Measurements from ENCODE around the gene METTL3.

METTL3 gene

DNA sequence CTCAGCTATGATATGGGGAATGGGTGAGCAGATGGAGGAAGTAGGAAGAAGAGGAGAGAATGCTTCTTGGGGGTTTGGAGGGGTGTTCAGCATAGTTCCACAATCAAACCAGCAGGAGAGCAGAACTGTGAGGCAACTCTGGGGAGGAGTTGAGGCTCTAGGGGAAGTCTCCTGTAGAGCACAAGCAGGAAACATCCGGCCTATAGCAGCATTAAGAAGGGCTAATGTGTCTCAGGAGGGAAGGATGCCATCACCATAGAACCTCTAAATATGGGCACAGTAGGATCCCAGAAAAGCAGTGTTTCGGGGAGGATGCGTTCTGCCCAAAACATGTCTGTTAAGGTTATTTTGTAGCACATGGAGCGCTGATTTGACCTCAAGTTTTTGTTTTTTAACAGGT lies 23.4 kb upstream of the METTL3 start:
- H3K4me3 Mint-ChIP-seq = no peak overlapping the region
- no peak overlapping the region for H3K27ac Mint-ChIP-seq
- no peaks in the 10 kb centered on the region for H3K36me3 Mint-ChIP-seq
- ATAC-seq (no peak), DNase-seq (ENCODE audit: low spot score in 2 of 2) (no peak)
- H3K4me1 Mint-ChIP-seq = peaks cover 6% of the 10 kb centered on the region
- H3K9me3 Mint-ChIP-seq = no peaks in the 10 kb centered on the region

DNA sequence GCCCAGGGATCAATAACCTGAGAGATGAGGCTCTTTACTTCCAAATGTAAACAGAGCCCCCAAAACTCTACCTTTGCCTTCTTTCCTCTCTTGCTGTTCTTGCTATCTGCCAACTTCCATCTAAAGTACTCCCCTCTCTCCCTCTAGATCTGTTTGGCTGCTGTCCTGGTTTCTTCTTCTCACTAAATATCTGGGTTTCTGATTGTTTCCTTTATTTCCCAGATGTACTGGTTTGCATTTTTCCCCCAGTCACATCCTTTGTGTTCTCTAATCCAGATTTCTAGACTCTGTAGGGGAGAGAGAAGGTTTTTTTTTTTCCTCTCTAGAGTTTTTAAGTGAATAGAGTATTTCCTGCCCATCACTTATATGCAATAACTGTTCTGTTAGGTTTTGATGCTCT lies 22.2 kb upstream of the METTL3 start:
- Mint-ChIP-seq H3K9me3 (no peaks in the 10 kb centered on the region), H3K4me1 (peaks cover 6% of the 10 kb centered on the region), H3K36me3 (no peaks in the 10 kb centered on the region), H3K4me3 (no peak overlapping the region), H3K27ac (no peak overlapping the region)
- ATAC-seq (no peak), DNase-seq (ENCODE audit: low spot score in 2 of 2) (no peak)

DNA sequence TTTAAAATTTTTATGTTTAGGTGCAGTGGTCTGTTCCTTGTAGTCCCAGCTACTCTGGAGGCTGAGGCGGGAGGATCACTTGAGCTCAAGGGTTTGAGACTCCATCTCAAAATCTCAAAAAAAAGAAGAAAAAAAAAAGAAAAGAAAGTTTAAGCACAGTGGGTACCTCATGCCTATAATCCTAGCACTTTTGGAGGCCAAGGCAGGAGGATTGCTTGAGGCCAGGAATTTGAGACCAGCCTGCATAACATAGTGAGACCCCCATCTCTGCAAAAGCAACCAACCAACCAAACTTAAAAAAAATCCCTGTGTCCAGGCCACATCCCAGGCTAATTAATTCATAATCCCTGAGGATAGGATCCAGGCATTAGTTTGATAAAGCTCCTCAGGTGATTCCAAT lies 18.4 kb upstream of the METTL3 start:
- Mint-ChIP-seq H3K36me3 (peaks cover 6% of the 10 kb centered on the region), H3K4me1 (peaks cover 20% of the 10 kb centered on the region), H3K4me3 (no peak overlapping the region), H3K27ac (no peak overlapping the region), H3K9me3 (no peaks in the 10 kb centered on the region)
- no peak for DNase-seq (ENCODE audit: low spot score in 2 of 2)
- ATAC-seq = no peak

DNA sequence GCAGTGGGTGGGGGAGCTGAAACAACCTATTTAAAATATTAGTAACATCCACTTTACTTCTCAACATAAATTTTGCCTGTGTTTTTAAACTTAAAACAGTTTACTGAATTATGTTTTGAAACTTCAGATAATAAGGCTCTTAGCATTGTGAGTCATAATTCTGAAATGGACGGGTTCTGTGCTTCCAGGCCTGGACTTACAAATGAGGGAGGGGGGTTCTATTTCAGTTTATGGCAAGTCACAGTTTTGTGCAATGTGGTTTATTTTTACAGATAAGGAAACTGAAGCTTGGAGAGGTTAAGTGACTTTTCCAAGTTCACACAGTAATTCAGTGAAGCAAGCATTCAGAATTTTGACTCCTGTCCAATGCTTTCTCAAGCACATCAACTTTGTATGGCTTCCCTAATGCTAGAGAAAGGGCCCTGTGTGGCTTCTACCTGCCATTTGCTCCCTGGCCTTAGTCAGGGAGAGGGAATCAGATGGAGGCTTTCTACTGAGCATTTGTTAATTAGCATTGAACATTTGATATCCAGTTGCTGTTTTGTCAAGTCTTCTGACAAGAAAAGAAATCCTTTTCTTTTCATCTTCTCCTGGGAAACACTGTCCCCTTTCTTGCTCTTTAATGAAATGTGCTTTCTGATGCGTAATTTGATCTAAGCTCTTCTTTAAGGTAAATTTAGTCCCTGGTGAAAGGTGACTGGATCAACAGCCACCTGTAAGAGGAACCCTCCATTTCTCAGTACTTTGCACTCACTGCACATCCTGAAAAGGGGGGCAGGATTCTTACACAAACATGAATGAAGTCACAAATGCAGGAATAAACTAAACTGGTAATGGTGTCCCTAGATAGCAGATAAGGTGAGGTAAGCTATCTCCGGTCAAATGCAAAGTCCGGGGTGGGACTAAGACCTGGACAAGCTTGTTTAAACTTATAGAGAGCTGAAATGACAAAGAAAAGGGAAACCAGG lies 17.5 kb upstream of the METTL3 start:
- DNase-seq (ENCODE audit: low spot score in 2 of 2) (no peak), ATAC-seq (no peak)
- H3K4me1 Mint-ChIP-seq = peaks cover 23% of the 10 kb centered on the region
- H3K4me3 Mint-ChIP-seq = no peak overlapping the region
- H3K36me3 Mint-ChIP-seq = peaks cover 6% of the 10 kb centered on the region
- no peak overlapping the region for H3K27ac Mint-ChIP-seq
- no peaks in the 10 kb centered on the region for H3K9me3 Mint-ChIP-seq

DNA sequence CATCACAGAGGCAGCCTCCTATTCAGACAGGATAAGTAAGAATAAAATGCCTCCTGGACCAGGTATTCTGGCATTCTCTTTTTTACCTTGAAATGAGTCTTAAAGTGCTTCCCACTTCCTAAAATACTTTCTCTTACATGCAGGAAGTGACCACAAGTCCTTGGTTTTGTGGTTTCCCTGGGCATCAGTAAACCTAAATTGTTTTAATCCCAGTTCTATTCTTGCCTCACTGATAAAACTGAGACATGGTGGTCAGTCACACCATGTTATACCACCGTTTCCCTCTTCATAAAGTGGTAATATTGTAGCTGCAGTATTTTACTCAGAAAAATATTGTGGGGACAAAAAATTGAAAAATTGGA lies 16.2 kb upstream of the METTL3 start:
- peaks cover 23% of the 10 kb centered on the region for H3K4me1 Mint-ChIP-seq
- peak overlapping the region; percentile 71 for H3K4me3 Mint-ChIP-seq
- DNase-seq (ENCODE audit: low spot score in 2 of 2) (no peak), ATAC-seq (no peak)
- peak overlapping the region; percentile 71 for H3K27ac Mint-ChIP-seq
- H3K9me3 Mint-ChIP-seq = no peaks in the 10 kb centered on the region
- H3K36me3 Mint-ChIP-seq = peaks cover 6% of the 10 kb centered on the region

DNA sequence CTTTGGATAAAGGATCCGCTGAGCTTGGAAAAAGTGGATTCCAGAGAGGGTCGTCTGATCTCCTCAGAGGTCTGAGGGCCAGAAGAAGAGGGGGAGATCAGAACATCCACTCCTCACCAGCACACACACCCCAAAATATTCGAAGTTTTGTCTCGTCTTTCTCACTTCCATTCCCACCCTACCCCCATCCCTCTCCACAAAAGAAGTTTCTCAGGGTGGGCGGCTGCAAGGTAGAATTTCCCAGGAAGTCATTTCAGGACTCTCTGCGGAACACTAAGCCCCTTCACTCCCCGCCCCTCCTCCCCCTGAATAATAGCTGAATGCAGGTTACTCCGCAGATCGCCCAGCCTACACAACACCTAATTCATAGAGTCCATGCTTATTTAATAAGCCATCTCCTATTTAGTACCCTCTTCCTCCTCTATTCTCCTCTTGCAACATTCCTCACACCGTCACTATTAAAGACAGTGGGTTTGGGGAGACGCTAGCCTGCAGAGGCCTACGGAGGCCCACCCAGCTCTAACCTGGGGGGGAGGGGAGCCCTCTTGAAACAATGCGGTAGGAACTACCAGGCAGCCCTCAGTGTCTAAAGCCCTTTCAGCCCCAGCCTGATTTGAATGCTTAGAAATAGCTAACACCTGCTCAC lies 15.7 kb upstream of the METTL3 start:
- H3K27ac Mint-ChIP-seq = peak overlapping the region; percentile 71
- no peaks in the 10 kb centered on the region for H3K9me3 Mint-ChIP-seq
- peaks cover 23% of the 10 kb centered on the region for H3K4me1 Mint-ChIP-seq
- ATAC-seq (no peak), DNase-seq (ENCODE audit: low spot score in 2 of 2) (no peak)
- peak overlapping the region; percentile 71 for H3K4me3 Mint-ChIP-seq
- H3K36me3 Mint-ChIP-seq = peaks cover 6% of the 10 kb centered on the region

DNA sequence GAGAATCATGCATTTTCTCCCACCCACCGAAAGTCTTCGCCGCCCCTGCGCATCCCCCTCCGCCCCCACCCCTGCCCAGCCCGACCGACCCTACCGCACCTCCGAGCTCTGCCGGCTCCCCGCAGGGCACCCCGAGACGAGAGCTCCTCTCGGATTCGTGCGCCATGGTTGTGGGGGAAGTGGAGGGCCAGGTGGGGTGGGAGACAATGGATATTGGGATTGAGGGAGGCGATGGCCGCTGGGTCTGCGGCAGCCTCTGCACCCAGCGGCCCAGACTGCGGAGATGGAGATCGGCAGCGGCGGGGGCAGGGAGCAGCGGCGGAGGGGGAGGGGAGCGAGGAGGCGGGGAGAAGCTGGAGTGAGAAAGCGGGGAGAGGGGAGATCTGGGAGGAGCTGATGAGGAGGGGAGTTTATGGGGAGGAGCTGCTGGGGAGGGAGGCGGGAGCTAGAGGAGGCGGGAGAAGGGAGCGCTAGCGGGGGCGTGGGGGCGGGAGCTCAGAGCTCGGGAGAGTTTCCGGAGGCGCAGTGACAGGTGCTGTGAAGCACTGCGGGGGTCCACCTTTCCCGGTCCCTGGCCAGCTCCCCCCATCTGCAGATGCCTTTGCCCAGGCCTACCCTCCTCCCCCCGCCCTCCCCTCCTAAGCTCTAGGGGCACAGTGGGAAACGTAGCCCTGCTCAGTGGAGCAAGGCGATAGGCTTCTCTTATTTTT lies 15.0 kb upstream of the METTL3 start, which contains the start of gene SALL2:
Gene SALL2 (minus strand): TSS at position 385 of the 710 bp plus-strand sequence. CDS start 219 bp downstream, at position 166.
- H3K36me3 Mint-ChIP-seq = peaks cover 6% of the 10 kb centered on the region
- H3K4me1 Mint-ChIP-seq = peaks cover 23% of the 10 kb centered on the region
- no peaks in the 10 kb centered on the region for H3K9me3 Mint-ChIP-seq
- peak; percentile 76 for ATAC-seq
- H3K4me3 Mint-ChIP-seq = peak within 1 kb of the TSS; percentile 71
- H3K27ac Mint-ChIP-seq = peak within 1 kb of the TSS; percentile 71
- peak; percentile 31 to 72 for DNase-seq (ENCODE audit: low spot score in 2 of 2)

DNA sequence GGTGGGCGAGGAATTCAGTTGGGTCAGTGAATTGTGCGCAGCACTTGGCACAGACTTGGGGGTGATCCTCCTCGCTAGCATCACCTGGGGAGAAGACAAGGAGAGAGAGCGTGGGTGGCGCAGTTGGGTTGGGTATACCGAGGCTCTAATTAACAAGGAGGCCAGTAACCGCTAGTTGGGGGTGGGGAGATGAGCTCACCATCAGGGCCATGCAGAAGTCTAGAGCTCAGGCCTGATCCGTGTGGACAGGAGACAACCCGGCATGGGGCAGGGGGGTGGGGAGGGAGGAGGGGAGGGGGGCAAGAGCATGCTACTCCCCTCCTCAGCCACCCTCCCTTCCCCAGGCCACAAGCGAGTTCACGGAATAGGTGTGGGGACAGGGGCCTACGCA lies 14.4 kb upstream of the METTL3 start:
- peak; percentile 4 for ATAC-seq
- Mint-ChIP-seq H3K27ac (peak overlapping the region; percentile 71), H3K36me3 (peaks cover 6% of the 10 kb centered on the region), H3K9me3 (no peaks in the 10 kb centered on the region), H3K4me3 (peak overlapping the region; percentile 71), H3K4me1 (peaks cover 23% of the 10 kb centered on the region)
- DNase-seq (ENCODE audit: low spot score in 2 of 2) = no peak

DNA sequence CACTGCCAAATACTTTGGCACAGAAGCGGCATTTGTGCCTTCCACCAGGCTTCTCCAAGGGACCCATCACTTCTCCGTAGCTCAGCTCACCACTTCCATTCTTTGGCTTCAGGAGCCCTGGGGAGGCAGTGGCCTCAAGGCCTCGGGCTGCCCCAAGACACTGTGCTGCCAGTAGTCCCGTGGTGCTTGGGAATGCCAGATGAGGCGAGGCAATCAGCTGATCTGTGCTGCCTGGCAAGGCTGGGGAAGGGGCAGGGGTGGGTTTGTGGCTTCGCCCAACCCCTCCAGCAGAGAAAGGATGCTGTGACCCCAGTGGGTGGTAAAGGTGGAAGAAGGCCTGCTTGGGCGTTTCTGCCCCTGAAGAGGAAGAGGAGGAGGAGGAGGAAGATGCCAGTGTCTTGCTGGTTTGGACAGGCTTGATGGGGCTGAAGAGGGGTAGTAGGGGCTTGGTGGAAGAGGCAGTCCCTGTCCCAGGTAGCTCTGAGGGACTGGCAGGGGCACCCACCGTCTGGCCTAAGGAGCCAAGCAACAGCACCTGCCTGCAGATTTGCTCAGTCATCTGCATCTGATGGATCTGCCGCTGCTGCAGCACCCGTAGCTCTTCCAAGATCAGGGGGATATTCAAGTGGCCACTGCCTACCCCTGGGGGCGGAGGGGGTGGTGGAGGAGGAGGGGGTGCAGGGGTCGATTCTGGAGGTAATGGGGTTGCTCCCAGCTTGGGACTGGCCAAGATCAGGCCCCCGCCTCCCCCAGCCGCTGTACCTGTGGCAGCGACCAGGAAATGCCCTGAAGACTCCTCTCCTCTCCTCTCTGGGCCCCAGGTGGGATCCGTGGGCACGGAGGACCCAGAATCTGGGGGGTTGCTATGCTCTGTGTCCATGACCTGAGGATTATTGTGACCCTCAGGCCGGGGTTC lies 13.7 kb upstream of the METTL3 start:
- Mint-ChIP-seq H3K4me3 (peak overlapping the region; percentile 71), H3K27ac (peak overlapping the region; percentile 71), H3K4me1 (peaks cover 23% of the 10 kb centered on the region), H3K9me3 (no peaks in the 10 kb centered on the region), H3K36me3 (peaks cover 6% of the 10 kb centered on the region)
- DNase-seq (ENCODE audit: low spot score in 2 of 2) = no peak
- ATAC-seq = no peak

DNA sequence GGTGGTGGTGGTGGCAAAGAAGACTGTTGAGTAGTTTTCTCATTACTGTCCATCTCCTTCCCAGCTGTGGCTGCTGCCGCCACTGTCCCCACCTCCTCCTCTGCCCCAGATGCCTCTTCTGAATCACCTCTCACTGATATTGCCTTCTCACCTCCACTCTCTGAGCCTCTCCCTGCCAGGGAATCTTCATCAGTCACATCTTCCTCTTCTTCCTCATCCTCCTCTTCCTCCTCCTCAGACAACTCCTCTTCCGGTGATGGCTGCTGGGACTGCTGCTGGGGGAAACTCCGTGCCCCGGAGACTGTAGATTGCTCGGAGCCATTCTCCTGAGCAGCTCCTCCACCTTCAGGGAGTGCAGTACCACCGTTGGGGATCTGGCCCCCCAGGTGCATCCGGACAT lies 12.1 kb upstream of the METTL3 start:
- Mint-ChIP-seq H3K36me3 (peaks cover 6% of the 10 kb centered on the region), H3K27ac (no peak overlapping the region), H3K4me3 (no peak overlapping the region), H3K9me3 (no peaks in the 10 kb centered on the region), H3K4me1 (peaks cover 23% of the 10 kb centered on the region)
- no peak for ATAC-seq
- DNase-seq (ENCODE audit: low spot score in 2 of 2) = no peak

DNA sequence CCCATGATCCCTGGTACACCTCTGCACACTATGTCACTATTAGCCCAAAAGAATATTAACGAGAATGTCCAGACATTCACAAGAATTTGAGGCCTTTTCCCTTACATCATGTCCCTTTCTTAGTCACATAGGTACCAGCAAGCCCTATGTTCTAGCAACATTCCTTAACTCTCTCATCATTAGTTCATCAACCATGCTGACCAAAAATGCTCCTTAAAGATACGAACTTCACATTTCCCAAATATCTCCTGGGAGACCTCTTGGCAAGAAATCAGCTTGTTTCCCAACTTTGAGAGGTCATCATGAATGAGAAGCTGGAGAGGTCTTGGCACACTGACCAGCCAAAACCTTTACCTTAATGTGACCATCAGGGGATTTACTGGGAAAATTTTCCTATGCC lies 10.4 kb upstream of the METTL3 start:
- no peak overlapping the region for H3K27ac Mint-ChIP-seq
- peaks cover 14% of the 10 kb centered on the region for H3K4me1 Mint-ChIP-seq
- ATAC-seq (no peak), DNase-seq (ENCODE audit: low spot score in 2 of 2) (no peak)
- H3K4me3 Mint-ChIP-seq = no peak overlapping the region
- H3K9me3 Mint-ChIP-seq = no peaks in the 10 kb centered on the region
- peaks cover 6% of the 10 kb centered on the region for H3K36me3 Mint-ChIP-seq

DNA sequence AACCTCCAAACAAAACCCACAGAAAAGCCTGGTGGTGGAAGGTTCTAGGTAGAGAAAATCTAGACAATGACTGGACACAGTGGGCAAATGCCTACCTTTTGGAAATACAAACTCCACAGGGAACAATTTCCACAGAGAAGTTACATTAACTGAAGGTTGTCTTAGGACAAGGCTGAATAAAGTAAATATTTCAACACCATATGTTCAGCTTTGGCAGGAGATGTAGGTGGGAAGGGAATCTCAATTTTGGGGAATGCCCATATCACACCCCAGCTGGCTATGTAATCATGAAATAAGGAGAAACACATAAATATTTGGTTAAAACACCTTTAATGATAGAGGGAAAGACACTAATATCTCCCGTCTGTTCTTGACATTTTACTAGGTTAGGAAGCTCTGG lies 9.6 kb upstream of the METTL3 start:
- Mint-ChIP-seq H3K9me3 (no peaks in the 10 kb centered on the region), H3K27ac (no peak overlapping the region), H3K4me1 (peaks cover 14% of the 10 kb centered on the region), H3K36me3 (no peaks in the 10 kb centered on the region), H3K4me3 (no peak overlapping the region)
- DNase-seq (ENCODE audit: low spot score in 2 of 2) (no peak), ATAC-seq (no peak)

DNA sequence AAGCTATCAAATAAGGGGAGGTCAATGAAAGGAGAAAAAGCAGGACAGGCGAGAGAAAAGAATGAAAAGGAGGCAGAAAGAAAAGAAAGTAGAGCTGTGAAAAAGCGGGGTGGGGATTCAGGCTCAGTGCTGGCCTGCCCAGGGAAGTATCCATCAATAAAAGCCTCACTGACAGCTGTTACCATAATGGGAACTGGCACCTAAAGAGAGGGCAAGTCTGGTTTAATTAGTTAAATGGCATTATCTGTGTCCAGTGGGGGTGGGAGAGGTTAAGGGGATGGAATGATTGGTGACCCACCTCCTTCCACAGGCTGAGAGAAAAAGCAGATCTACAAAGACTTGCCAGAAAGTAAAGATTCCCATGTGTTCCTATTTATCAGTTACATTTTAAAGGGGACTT lies 7.6 kb upstream of the METTL3 start:
- H3K9me3 Mint-ChIP-seq = no peaks in the 10 kb centered on the region
- no peak for DNase-seq (ENCODE audit: low spot score in 2 of 2)
- H3K4me3 Mint-ChIP-seq = no peak overlapping the region
- ATAC-seq = no peak
- H3K4me1 Mint-ChIP-seq = no peaks in the 10 kb centered on the region
- no peaks in the 10 kb centered on the region for H3K36me3 Mint-ChIP-seq
- H3K27ac Mint-ChIP-seq = no peak overlapping the region

DNA sequence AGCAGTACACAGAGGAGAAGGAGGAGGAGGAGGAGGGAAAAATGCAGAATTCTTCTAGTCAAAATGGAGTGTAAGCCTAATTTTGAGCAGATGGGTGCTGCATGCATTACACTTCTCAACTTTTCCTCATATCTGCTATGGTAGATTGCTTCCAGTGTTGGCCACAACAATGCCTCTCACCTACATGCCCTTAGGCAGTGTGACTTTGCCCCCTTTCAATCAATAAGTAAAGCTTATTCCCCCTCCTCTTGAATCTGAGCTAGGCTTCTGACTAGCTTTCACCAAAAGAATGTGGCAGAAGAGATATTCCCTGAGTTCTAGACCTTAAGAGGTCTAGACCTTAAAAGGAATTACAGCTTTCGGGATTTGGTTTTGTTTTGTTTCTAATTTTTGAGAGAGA lies 3.2 kb upstream of the METTL3 start:
- H3K36me3 Mint-ChIP-seq = peaks cover 12% of the 10 kb centered on the region
- no peak for DNase-seq (ENCODE audit: low spot score in 2 of 2)

More for the DNA sequence above, 3.2 kb upstream of the METTL3 start:
- H3K9me3 Mint-ChIP-seq = no peaks in the 10 kb centered on the region
- no peak overlapping the region for H3K4me3 Mint-ChIP-seq
- peaks cover 17% of the 10 kb centered on the region for H3K4me1 Mint-ChIP-seq
- ATAC-seq = no peak
- H3K27ac Mint-ChIP-seq = no peak overlapping the region
